ENCODE measurements around the gene SURF6. TPM values are rescaled to one million over a fixed set of nuclear protein-coding genes. Genes with fewer than 3 reads are reported as not detected.
"Not testable (repeated sequence)": the region's sequence is repeated elsewhere in the genome, so short reads cannot be mapped to it uniquely, and the experiment has no call there.

SURF6 gene
- total RNA-seq, 1 donor from 2014 or later: 15.2 TPM

- no peak overlapping the region for H3K4me3 ChIP-seq
- TF ChIP-seq, protein P1, sequence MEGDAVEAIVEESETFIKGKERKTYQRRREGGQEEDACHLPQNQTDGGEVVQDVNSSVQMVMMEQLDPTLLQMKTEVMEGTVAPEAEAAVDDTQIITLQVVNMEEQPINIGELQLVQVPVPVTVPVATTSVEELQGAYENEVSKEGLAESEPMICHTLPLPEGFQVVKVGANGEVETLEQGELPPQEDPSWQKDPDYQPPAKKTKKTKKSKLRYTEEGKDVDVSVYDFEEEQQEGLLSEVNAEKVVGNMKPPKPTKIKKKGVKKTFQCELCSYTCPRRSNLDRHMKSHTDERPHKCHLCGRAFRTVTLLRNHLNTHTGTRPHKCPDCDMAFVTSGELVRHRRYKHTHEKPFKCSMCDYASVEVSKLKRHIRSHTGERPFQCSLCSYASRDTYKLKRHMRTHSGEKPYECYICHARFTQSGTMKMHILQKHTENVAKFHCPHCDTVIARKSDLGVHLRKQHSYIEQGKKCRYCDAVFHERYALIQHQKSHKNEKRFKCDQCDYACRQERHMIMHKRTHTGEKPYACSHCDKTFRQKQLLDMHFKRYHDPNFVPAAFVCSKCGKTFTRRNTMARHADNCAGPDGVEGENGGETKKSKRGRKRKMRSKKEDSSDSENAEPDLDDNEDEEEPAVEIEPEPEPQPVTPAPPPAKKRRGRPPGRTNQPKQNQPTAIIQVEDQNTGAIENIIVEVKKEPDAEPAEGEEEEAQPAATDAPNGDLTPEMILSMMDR (IDR thresholded peaks at IDR 0.05): no peak
- peaks cover 31% of the 10 kb centered on the region for H3K36me3 ChIP-seq
- no peak overlapping the region for H3K27ac ChIP-seq
- DNase-seq (no peak), ATAC-seq (no peak)
- H3K27me3 ChIP-seq (ENCODE audit: low read depth): no peaks in the 10 kb centered on the region
- H3K9me3 ChIP-seq: no peaks in the 10 kb centered on the region
- intact Hi-C loops (cut with DNase I): no loop called here
- H3K4me1 ChIP-seq: no peaks in the 10 kb centered on the region
Measured at GRCh38 chr9:133327834-133328484, 8.0 kb downstream of the SURF6 start.

DNA sequence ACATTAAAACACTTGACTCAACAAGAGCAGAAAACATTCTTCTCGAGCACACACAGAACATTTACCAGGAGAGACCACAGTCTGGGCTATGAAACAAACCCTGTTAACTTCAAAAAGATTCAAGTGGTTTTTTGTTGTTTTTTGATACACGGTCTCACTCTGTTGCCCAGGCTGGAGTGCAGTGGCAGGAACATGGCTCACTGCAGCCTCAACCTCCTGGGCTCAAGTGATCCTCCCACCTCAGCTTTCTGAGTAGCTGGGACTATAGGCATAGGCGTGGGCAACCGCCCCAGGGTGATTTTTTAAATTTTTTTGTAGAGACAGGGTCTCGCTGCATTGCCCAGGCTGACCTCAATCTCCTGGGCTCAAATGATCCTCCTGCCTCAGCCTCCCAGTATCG is 9.0 kb downstream of the SURF6 start:
- peak in 1 of 2 donors; percentile 59 for ATAC-seq
- H3K27me3 ChIP-seq (ENCODE audit: low read depth); H3K4me1 ChIP-seq; H3K9me3 ChIP-seq; H3K27ac ChIP-seq; intact Hi-C loops (cut with DNase I); H3K4me3 ChIP-seq; DNase-seq: not testable (repeated sequence)
- peaks cover 21% of the 10 kb centered on the region for H3K36me3 ChIP-seq

DNA sequence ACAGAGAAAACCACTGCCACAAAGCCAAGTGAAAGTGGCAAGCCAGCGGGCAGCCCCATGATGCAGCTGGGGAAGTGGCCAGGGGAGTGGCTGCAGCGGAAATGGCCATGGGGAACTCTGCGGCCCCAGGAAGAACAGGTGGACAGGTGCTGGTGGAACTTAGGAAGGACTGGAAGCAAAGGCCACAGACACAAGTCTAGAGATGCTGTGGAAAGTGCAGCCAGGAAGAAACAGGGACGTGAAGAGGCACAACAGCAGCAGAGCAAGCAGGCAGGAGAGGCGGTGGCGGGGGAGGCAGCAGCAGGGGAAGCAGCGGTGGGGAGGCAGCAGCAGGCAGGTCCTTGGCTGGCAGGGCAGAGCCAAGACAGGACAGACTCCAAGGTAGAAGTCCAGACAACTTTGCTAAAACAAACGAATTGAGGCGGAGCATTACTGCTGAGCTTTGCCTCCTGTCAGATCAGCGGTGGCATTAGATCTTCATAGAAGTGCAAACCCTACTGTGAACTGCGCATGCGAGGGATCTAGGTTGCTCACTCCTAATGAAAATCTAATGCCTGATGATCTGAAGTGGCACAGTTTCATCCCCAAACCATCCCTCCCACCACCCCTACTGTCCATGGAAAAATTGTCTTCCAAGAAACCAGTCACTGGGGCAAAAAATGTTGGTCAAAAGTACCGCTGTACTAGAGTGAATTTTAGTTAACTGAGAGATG is 11.8 kb downstream of the SURF6 start:
- TF ChIP-seq, protein P1 (IDR thresholded peaks at IDR 0.05): no peak
- Histone ChIP-seq H3K27ac (no peak overlapping the region), H3K4me1 (no peaks in the 10 kb centered on the region), H3K9me3 (no peaks in the 10 kb centered on the region), H3K27me3 (ENCODE audit: low read depth) (no peaks in the 10 kb centered on the region), H3K4me3 (no peak overlapping the region), H3K36me3 (no peaks in the 10 kb centered on the region)
- intact Hi-C loops (cut with DNase I): no loop called here
- ATAC-seq: no peak
- no peak for DNase-seq

DNA sequence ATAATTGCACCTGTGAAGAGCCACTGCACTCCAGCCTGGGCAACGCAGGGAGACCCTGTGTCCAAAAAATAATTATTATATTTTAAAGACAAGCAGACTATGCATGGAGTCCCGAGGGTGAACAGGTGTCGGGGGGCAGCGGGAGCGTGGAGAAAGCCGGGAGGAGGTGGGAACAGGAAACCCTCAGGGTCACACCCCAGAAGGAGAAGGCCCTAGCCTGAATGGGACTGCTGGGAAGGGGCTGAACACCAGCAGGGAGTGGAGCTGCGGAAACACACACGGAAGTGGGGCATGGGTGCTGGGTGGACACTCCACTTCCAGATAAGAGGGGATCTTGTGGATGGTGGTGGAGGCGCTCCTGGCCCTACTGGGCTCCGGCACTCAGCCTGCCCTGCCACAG is 12.8 kb downstream of the SURF6 start:
- H3K27me3 ChIP-seq (ENCODE audit: low read depth): no peaks in the 10 kb centered on the region
- H3K4me1 ChIP-seq: no peaks in the 10 kb centered on the region
- no peaks in the 10 kb centered on the region for H3K36me3 ChIP-seq
- no peak overlapping the region for H3K4me3 ChIP-seq
- no peaks in the 10 kb centered on the region for H3K9me3 ChIP-seq
- ATAC-seq (no peak), DNase-seq (no peak)
- intact Hi-C loops (cut with DNase I): no loop called here
- H3K27ac ChIP-seq: no peak overlapping the region
- TF ChIP-seq, protein P1 (IDR thresholded peaks at IDR 0.05): no peak

- no peak overlapping the region for H3K4me3 ChIP-seq
- DNase-seq (no peak), ATAC-seq (no peak)
- TF ChIP-seq, protein P1 (IDR thresholded peaks at IDR 0.05): no peak
- intact Hi-C loops (cut with DNase I): no loop called here
- H3K27me3 ChIP-seq (ENCODE audit: low read depth): no peaks in the 10 kb centered on the region
- H3K4me1 ChIP-seq: no peaks in the 10 kb centered on the region
- H3K36me3 ChIP-seq: no peaks in the 10 kb centered on the region
- H3K27ac ChIP-seq: no peak overlapping the region
- no peaks in the 10 kb centered on the region for H3K9me3 ChIP-seq
Measured at GRCh38 chr9:133322701-133323100, 13.3 kb downstream of the SURF6 start.

DNA sequence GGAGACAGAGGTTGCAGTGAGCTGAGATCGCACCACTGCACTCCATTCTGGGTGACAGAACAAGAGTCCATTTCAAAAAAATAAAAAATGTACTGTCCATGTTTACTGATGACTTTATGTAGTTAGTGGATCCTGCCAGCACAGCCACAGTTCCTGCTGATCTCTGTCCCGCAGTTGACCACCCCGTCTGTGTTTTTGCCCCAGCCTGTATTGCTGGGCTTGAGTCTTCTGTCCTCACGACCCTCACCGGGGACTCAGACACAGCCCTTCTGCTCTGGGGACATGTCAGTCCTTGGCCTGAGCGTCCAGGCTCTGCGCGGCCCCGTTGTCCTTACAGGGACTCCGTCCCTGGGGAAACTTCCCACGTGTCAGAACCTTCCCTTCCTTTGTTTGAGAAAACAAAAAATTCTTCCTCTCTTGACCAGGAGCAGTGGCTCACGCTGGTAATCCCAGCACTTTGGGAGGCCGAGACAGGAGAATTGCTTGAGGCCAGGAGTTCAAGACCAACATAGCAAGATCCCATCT is 14.5 kb downstream of the SURF6 start:
- intact Hi-C loops (cut with DNase I): no loop called here
- DNase-seq: no peak

More for the DNA sequence above, 14.5 kb downstream of the SURF6 start:
- H3K36me3 ChIP-seq: no peaks in the 10 kb centered on the region
- H3K9me3 ChIP-seq: no peaks in the 10 kb centered on the region
- no peak overlapping the region for H3K4me3 ChIP-seq
- H3K27me3 ChIP-seq (ENCODE audit: low read depth): no peaks in the 10 kb centered on the region
- TF ChIP-seq, protein P1 (IDR thresholded peaks at IDR 0.05): no peak
- H3K4me1 ChIP-seq: no peaks in the 10 kb centered on the region
- no peak for ATAC-seq
- H3K27ac ChIP-seq: no peak overlapping the region

Measured in lower lobe of right lung (tissue), 2 donors.